HepG2 (cell line): ENCODE data around the gene NES. TPM values are rescaled to one million over a fixed set of nuclear protein-coding genes. Genes with fewer than 3 reads are reported as not detected.
A peak's percentile ranks its signal among the peaks of the same experiment; 100 is the strongest.

Source experiments
- NFYC ChIP-seq: IDR thresholded peaks from 2 replicates; pipeline ENCODE4 v1.6.1; 2016; ENCODE audit warnings: missing genetic modification reagents, missing compliant biosample characterization
- NR2F2 ChIP-seq: IDR thresholded peaks from 2 replicates; pipeline ENCODE4 v1.6.1; 2012; ENCODE audit warnings: low read depth, inconsistent platforms, borderline replicate concordance
- SOX13 ChIP-seq, 3 experiments: fragments of 450-650 bp in 1 of 3; sonication (generic) in 1 of 3; formaldehyde crosslinking in 1 of 3; IDR thresholded peaks in 2 of 3; conservative IDR thresholded peaks in 1 of 3; 2 replicates each; pipeline versions ENCODE4 v1.5.0 to v1.6.1; 2016 to 2020; ENCODE audit warnings: antibody characterized with exemption in 1 of 3, mild to moderate bottlenecking in 1 of 3, missing compliant biosample characterization in 1 of 3, missing genetic modification reagents in 1 of 3, moderate library complexity in 1 of 3
- SOX5 ChIP-seq: IDR thresholded peaks from 2 replicates; pipeline ENCODE4 v1.6.1; 2016; ENCODE audit warnings: borderline replicate concordance
- ZNF326 ChIP-seq: sonication (generic); formaldehyde crosslinking; IDR thresholded peaks from 2 replicates; pipeline ENCODE4 v1.4.0; 2020; ENCODE audit warnings: missing genetic modification reagents, borderline replicate concordance
- ZNF569 ChIP-seq: sonication (generic); formaldehyde crosslinking; IDR thresholded peaks from 2 replicates; pipeline ENCODE4 v1.5.0; 2020; ENCODE audit warnings: mild to moderate bottlenecking, missing genetic modification reagents, moderate library complexity, borderline replicate concordance
- ZNF577 ChIP-seq: sonication (generic); formaldehyde crosslinking; IDR thresholded peaks from 2 replicates; pipeline ENCODE4 v1.4.0; 2020; ENCODE audit warnings: mild to moderate bottlenecking, low read depth, missing genetic modification reagents, borderline replicate concordance
- ZNF678 ChIP-seq: sonication (generic); formaldehyde crosslinking; IDR thresholded peaks from 2 replicates; pipeline ENCODE4 v1.4.0; 2020; ENCODE audit warnings: mild to moderate bottlenecking, missing genetic modification reagents
- ZNF746 ChIP-seq: sonication (generic); formaldehyde crosslinking; IDR thresholded peaks from 2 replicates; pipeline ENCODE4 v1.8.0; 2022; ENCODE audit warnings: mild to moderate bottlenecking, missing genetic modification reagents
- polyA plus RNA-seq, 8 experiments: library from polyadenylated mRNA; depleted of rRNA in 3 of 8; stranded (reverse) in 7 of 8; unstranded in 1 of 8; fragments of >200 nt; fragmentation: Illumina TruSeq in 4 of 8; extraction: Trizol in 4 of 8; gene quantifications; 2 replicates each; pipeline versions ENCODE4 v1.2.1 to v1.2.3, GENCODE V29; 2011 to 2016; ENCODE audit warnings: low read depth in 4 of 8, missing spikeins in 1 of 8, mixed read lengths in 1 of 8; ENCODE audit not compliant: insufficient read depth in 1 of 8
- total RNA-seq, 5 experiments: library from RNA; depleted of rRNA; stranded (reverse); fragments of >200 nt; fragmentation: Illumina TruSeq; extraction: Trizol; gene quantifications; 2 replicates each; pipeline ENCODE4 v1.2.3, GENCODE V29; 2016; ENCODE audit warnings: low read depth in 1 of 5
- TF ChIP-seq, protein P1 (sequence below): IDR thresholded peaks from 2 replicates; pipeline ENCODE4 v1.6.1; 2012; ENCODE audit warnings: low read length, improper control_type of control experiment
- TF ChIP-seq, protein P2 (sequence below): sonication (generic); formaldehyde crosslinking; IDR thresholded peaks from 2 replicates; pipeline ENCODE4 v1.4.0; 2020; ENCODE audit warnings: missing genetic modification reagents
- TF ChIP-seq, protein P3 (sequence below): sonication (generic); formaldehyde crosslinking; IDR thresholded peaks from 2 replicates; pipeline ENCODE4 v1.5.1; 2020; ENCODE audit warnings: missing genetic modification reagents, mild to moderate bottlenecking, borderline replicate concordance
- TF ChIP-seq, protein P4 (sequence below): sonication (generic); formaldehyde crosslinking; IDR thresholded peaks from 2 replicates; pipeline ENCODE4 v1.8.0; 2022; ENCODE audit warnings: mild to moderate bottlenecking, missing genetic modification reagents
- TF ChIP-seq, protein P5 (sequence below): IDR thresholded peaks from 2 replicates; pipeline ENCODE4 v1.6.1; 2016; ENCODE audit warnings: missing compliant biosample characterization, missing genetic modification reagents, borderline replicate concordance
- TF ChIP-seq, protein P6 (sequence below): sonication (generic); formaldehyde crosslinking; IDR thresholded peaks from 2 replicates; pipeline ENCODE4 v1.4.0; 2020; ENCODE audit warnings: low read depth, missing genetic modification reagents

Gene NES
- total and polyA plus RNA-seq, 2 of the 13 experiments (the other 11 are each of a cell fraction or from before 2014, with no cell fraction given) = 1.7 to 16.6 TPM

DNA sequence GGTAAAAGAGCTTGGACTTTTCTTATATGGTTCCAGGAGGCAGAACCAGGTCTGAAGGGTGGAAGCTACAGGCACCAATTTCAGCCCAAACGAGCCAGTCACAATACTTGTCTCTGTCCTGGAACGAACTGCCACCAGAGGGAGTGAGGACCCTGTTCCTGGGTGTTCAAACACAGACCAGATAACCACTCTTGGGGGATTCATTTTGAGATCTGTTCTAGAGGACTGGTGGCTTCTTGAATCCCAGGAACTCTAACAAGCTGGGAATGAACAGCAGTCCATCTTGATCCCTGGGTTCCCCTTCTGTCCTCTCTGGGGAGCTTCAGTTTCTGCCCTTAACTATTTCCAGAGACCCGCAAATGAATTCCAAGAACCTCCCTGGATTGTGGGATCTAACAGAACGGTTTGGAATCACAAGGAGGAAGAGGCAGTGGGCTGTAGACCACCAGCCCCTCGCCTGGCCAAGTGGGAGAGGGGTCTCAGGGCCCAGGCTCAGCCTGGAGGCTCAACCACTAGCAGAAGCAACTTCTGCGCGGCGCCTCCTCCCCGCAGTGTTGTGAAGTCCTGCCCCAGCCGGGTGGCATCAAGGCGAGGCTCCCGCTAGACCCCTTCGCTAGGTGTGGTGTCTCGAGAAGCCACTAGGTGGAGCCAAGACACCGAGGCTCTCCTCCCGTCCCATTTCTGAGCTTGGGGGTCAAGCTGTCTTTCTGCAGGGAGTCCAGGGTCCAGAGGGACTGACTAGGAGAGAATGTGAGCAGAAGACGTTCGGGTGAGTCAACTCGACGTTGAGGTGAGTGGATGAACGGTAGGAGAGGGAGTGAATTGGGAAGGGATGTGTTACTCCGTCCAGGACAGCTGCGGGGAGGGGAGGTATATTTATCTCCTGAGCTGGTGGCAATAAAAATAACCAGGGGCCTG lies 12.1 kb upstream of the NES start (continued):
- TF ChIP-seq, protein P1, sequence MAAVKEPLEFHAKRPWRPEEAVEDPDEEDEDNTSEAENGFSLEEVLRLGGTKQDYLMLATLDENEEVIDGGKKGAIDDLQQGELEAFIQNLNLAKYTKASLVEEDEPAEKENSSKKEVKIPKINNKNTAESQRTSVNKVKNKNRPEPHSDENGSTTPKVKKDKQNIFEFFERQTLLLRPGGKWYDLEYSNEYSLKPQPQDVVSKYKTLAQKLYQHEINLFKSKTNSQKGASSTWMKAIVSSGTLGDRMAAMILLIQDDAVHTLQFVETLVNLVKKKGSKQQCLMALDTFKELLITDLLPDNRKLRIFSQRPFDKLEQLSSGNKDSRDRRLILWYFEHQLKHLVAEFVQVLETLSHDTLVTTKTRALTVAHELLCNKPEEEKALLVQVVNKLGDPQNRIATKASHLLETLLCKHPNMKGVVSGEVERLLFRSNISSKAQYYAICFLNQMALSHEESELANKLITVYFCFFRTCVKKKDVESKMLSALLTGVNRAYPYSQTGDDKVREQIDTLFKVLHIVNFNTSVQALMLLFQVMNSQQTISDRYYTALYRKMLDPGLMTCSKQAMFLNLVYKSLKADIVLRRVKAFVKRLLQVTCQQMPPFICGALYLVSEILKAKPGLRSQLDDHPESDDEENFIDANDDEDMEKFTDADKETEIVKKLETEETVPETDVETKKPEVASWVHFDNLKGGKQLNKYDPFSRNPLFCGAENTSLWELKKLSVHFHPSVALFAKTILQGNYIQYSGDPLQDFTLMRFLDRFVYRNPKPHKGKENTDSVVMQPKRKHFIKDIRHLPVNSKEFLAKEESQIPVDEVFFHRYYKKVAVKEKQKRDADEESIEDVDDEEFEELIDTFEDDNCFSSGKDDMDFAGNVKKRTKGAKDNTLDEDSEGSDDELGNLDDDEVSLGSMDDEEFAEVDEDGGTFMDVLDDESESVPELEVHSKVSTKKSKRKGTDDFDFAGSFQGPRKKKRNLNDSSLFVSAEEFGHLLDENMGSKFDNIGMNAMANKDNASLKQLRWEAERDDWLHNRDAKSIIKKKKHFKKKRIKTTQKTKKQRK = no peak
- TF ChIP-seq SOX13 (IDR thresholded peaks at IDR 0.05) (no peak), SOX13 (CRISPR knock-in tag; conservative IDR thresholded peaks at IDR 0.05 in 1 of 2, IDR thresholded peaks at IDR 0.05 in 1 of 2) (peak in 1 of 2 experiments; percentile 28; a peak in 1 of 4 replicates), NR2F2 (no peak), NFYC (CRISPR knock-in tag) (no peak; the same call in 1 of the 2 replicates), SOX5 (CRISPR knock-in tag) (no peak), ZNF577 (CRISPR knock-in tag) (no peak), ZNF326 (CRISPR knock-in tag) (no peak), ZNF678 (no peak; the same call in 1 of the 2 replicates), ZNF569 (CRISPR knock-in tag) (no peak), ZNF746 (no peak)
- TF ChIP-seq, protein P2, sequence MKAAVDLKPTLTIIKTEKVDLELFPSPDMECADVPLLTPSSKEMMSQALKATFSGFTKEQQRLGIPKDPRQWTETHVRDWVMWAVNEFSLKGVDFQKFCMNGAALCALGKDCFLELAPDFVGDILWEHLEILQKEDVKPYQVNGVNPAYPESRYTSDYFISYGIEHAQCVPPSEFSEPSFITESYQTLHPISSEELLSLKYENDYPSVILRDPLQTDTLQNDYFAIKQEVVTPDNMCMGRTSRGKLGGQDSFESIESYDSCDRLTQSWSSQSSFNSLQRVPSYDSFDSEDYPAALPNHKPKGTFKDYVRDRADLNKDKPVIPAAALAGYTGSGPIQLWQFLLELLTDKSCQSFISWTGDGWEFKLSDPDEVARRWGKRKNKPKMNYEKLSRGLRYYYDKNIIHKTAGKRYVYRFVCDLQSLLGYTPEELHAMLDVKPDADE = no peak
- TF ChIP-seq, protein P3, sequence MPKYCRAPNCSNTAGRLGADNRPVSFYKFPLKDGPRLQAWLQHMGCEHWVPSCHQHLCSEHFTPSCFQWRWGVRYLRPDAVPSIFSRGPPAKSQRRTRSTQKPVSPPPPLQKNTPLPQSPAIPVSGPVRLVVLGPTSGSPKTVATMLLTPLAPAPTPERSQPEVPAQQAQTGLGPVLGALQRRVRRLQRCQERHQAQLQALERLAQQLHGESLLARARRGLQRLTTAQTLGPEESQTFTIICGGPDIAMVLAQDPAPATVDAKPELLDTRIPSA (CRISPR knock-in tag) = no peak
- TF ChIP-seq, protein P4, sequence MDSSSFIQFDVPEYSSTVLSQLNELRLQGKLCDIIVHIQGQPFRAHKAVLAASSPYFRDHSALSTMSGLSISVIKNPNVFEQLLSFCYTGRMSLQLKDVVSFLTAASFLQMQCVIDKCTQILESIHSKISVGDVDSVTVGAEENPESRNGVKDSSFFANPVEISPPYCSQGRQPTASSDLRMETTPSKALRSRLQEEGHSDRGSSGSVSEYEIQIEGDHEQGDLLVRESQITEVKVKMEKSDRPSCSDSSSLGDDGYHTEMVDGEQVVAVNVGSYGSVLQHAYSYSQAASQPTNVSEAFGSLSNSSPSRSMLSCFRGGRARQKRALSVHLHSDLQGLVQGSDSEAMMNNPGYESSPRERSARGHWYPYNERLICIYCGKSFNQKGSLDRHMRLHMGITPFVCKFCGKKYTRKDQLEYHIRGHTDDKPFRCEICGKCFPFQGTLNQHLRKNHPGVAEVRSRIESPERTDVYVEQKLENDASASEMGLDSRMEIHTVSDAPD (CRISPR knock-in tag) = no peak
- TF ChIP-seq, protein P5, sequence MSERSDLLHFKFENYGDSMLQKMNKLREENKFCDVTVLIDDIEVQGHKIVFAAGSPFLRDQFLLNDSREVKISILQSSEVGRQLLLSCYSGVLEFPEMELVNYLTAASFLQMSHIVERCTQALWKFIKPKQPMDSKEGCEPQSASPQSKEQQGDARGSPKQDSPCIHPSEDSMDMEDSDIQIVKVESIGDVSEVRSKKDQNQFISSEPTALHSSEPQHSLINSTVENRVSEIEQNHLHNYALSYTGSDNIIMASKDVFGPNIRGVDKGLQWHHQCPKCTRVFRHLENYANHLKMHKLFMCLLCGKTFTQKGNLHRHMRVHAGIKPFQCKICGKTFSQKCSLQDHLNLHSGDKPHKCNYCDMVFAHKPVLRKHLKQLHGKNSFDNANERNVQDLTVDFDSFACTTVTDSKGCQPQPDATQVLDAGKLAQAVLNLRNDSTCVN = no peak
- TF ChIP-seq, protein P6, sequence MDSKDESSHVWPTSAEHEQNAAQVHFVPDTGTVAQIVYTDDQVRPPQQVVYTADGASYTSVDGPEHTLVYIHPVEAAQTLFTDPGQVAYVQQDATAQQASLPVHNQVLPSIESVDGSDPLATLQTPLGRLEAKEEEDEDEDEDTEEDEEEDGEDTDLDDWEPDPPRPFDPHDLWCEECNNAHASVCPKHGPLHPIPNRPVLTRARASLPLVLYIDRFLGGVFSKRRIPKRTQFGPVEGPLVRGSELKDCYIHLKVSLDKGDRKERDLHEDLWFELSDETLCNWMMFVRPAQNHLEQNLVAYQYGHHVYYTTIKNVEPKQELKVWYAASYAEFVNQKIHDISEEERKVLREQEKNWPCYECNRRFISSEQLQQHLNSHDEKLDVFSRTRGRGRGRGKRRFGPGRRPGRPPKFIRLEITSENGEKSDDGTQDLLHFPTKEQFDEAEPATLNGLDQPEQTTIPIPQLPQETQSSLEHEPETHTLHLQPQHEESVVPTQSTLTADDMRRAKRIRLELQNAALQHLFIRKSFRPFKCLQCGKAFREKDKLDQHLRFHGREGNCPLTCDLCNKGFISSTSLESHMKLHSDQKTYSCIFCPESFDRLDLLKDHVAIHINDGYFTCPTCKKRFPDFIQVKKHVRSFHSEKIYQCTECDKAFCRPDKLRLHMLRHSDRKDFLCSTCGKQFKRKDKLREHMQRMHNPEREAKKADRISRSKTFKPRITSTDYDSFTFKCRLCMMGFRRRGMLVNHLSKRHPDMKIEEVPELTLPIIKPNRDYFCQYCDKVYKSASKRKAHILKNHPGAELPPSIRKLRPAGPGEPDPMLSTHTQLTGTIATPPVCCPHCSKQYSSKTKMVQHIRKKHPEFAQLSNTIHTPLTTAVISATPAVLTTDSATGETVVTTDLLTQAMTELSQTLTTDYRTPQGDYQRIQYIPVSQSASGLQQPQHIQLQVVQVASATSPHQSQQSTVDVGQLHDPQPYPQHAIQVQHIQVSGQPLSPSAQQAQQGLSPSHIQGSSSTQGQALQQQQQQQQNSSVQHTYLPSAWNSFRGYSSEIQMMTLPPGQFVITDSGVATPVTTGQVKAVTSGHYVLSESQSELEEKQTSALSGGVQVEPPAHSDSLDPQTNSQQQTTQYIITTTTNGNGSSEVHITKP (CRISPR knock-in tag) = no peak
